ENCODE results near the gene TPD52L1. TPM values are rescaled to one million over a fixed set of nuclear protein-coding genes. Genes with fewer than 3 reads are reported as not detected.

Gene TPD52L1
- total and polyA plus RNA-seq, 2 experiments from 2014 or later: 171 to 182 TPM

- 100% methylated on average over 1 of the region's 1 CpG for WGBS (ENCODE audit: low lambda C conversion rate, missing lambda C conversion rate)
Observed at GRCh38 chr6:125163811-125164210, 10.2 kb downstream of the TPD52L1 start.

GRCh38 chr6:125164696-125165095 lies 11.1 kb downstream of the TPD52L1 start:
- Histone ChIP-seq H3K4me2 (no peak overlapping the region), H3K27ac (no peak overlapping the region), H3K27me3 (no peaks in the 10 kb centered on the region), H3K4me3 (no peak overlapping the region), H2AFZ (no peak overlapping the region), H3K9me2 (replicated peaks; ENCODE audit: insufficient read depth) (no peaks in the 10 kb centered on the region), H3K36me3 (replicated peaks; ENCODE audit: insufficient read depth, low read depth) (no peaks in the 10 kb centered on the region), H4K20me1 (ENCODE audit: insufficient read depth, poor library complexity, severe bottlenecking) (no peaks in the 10 kb centered on the region), H3K79me2 (peaks cover 10% of the 10 kb centered on the region), H3K9me3 (ENCODE audit: low read depth) (no peaks in the 10 kb centered on the region), H3K4me1 (ENCODE audit: insufficient read depth) (no peaks in the 10 kb centered on the region)
- DNase-seq (ENCODE audit: low spot score): no peak
- no peak for TF ChIP-seq EZH2phosphoT487 (IDR thresholded peaks at IDR 0.05; ENCODE audit: low read depth, severe bottlenecking, unreplicated experiment)
- 81% methylated on average over 4 of the region's 4 CpGs for WGBS (ENCODE audit: low lambda C conversion rate, missing lambda C conversion rate)

More at GRCh38 chr6:125163811-125164210, 10.2 kb downstream of the TPD52L1 start:
- Histone ChIP-seq H3K4me1 (ENCODE audit: insufficient read depth) (no peaks in the 10 kb centered on the region), H3K4me3 (no peak overlapping the region), H3K27me3 (no peaks in the 10 kb centered on the region), H3K79me2 (peaks cover 17% of the 10 kb centered on the region), H3K9me2 (replicated peaks; ENCODE audit: insufficient read depth) (no peaks in the 10 kb centered on the region), H4K20me1 (ENCODE audit: insufficient read depth, poor library complexity, severe bottlenecking) (no peaks in the 10 kb centered on the region), H3K4me2 (no peak overlapping the region), H3K27ac (no peak overlapping the region), H3K36me3 (replicated peaks; ENCODE audit: insufficient read depth, low read depth) (no peaks in the 10 kb centered on the region), H3K9me3 (ENCODE audit: low read depth) (no peaks in the 10 kb centered on the region), H2AFZ (no peak overlapping the region)
- DNase-seq (ENCODE audit: low spot score): no peak
- TF ChIP-seq EZH2 (IDR thresholded peaks at IDR 0.05; ENCODE audit: borderline replicate concordance) (no peak), EZH2phosphoT487 (IDR thresholded peaks at IDR 0.05; ENCODE audit: low read depth, severe bottlenecking, unreplicated experiment) (no peak), CTCF (IDR thresholded peaks at IDR 0.05; ENCODE audit: poor library complexity) (no peak)

GRCh38 chr6:125165256-125165655 lies 11.7 kb downstream of the TPD52L1 start:
- no peak for TF ChIP-seq EZH2phosphoT487 (IDR thresholded peaks at IDR 0.05; ENCODE audit: low read depth, severe bottlenecking, unreplicated experiment)
- TF ChIP-seq EZH2 (IDR thresholded peaks at IDR 0.05; ENCODE audit: borderline replicate concordance): no peak
- no peak for TF ChIP-seq CTCF (IDR thresholded peaks at IDR 0.05; ENCODE audit: poor library complexity)
- no peaks in the 10 kb centered on the region for H4K20me1 ChIP-seq (ENCODE audit: insufficient read depth, poor library complexity, severe bottlenecking)
- no peak overlapping the region for H3K4me2 ChIP-seq
- H3K27ac ChIP-seq: no peak overlapping the region
- H3K27me3 ChIP-seq: no peaks in the 10 kb centered on the region
- no peaks in the 10 kb centered on the region for H3K9me2 ChIP-seq (replicated peaks; ENCODE audit: insufficient read depth)
- 93% methylated on average over 1 of the region's 1 CpG for WGBS (ENCODE audit: low lambda C conversion rate, missing lambda C conversion rate)
- H3K4me3 ChIP-seq: no peak overlapping the region
- no peaks in the 10 kb centered on the region for H3K9me3 ChIP-seq (ENCODE audit: low read depth)
- peaks cover 8% of the 10 kb centered on the region for H3K79me2 ChIP-seq
- no peaks in the 10 kb centered on the region for H3K36me3 ChIP-seq (replicated peaks; ENCODE audit: insufficient read depth, low read depth)
- H2AFZ ChIP-seq: no peak overlapping the region
- DNase-seq (ENCODE audit: low spot score): no peak
- no peaks in the 10 kb centered on the region for H3K4me1 ChIP-seq (ENCODE audit: insufficient read depth)

GRCh38 chr6:125165776-125166175 lies 12.2 kb downstream of the TPD52L1 start:
- Histone ChIP-seq H3K4me2 (no peak overlapping the region), H3K4me1 (ENCODE audit: insufficient read depth) (no peaks in the 10 kb centered on the region), H4K20me1 (ENCODE audit: insufficient read depth, poor library complexity, severe bottlenecking) (no peaks in the 10 kb centered on the region), H3K36me3 (replicated peaks; ENCODE audit: insufficient read depth, low read depth) (no peaks in the 10 kb centered on the region), H3K27ac (no peak overlapping the region), H2AFZ (no peak overlapping the region), H3K79me2 (peaks cover 8% of the 10 kb centered on the region), H3K4me3 (no peak overlapping the region), H3K9me2 (replicated peaks; ENCODE audit: insufficient read depth) (no peaks in the 10 kb centered on the region), H3K27me3 (no peaks in the 10 kb centered on the region), H3K9me3 (ENCODE audit: low read depth) (no peaks in the 10 kb centered on the region)
- no peak for TF ChIP-seq EZH2phosphoT487 (IDR thresholded peaks at IDR 0.05; ENCODE audit: low read depth, severe bottlenecking, unreplicated experiment)
- TF ChIP-seq CTCF (IDR thresholded peaks at IDR 0.05; ENCODE audit: poor library complexity): no peak
- no peak for TF ChIP-seq EZH2 (IDR thresholded peaks at IDR 0.05; ENCODE audit: borderline replicate concordance)
- WGBS (ENCODE audit: low lambda C conversion rate, missing lambda C conversion rate): 87% methylated on average over 4 of the region's 4 CpGs
- no peak for DNase-seq (ENCODE audit: low spot score)

Data from hepatocyte (in vitro differentiated cells).